Fibroblast of peridontal ligament (primary cell): ENCODE data around the gene ARID5B.

Experiments
- DNase-seq: peaks from one replicate; pipeline ENCODE4 v3.0.0-alpha.2; 2010; ENCODE audit errors: extremely low read depth

The ARID5B gene

GRCh38 chr10:62095181-62096122 lies 194.0 kb downstream of the ARID5B start:
- DNase-seq, result peak; percentile 95

GRCh38 chr10:62096256-62096933 lies 194.9 kb downstream of the ARID5B start:
- peak; percentile 83 for DNase-seq

GRCh38 chr10:62098278-62099121 lies 197.0 kb downstream of the ARID5B start:
- DNase-seq, result no peak

- no peak for DNase-seq
These were observed 197.8 kb downstream of the ARID5B start for GRCh38 chr10:62099299-62099698.

DNA sequence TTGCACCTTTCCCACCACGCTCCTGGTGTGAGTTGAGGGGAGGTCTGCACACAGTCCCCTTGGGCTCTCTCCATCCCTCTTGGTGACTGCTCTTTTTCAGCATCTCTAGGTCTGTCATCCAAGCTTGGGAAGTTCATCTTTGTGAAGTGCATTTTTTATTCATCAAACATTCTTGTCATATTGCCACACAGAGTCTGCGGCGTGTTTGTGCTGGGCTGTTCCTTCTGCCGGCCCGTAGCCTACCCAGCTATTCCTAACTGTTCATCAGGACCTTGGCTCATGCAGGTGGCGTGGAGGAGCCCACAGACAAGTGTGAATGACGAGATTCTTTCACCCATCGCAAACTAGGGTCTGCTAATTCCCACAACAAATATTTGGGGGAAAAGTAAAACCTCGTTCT lies 202.4 kb downstream of the ARID5B start:
- no peak for DNase-seq

- no peak for DNase-seq
These were observed 205.5 kb downstream of the ARID5B start for GRCh38 chr10:62106929-62107519.

GRCh38 chr10:62108759-62109586 lies 207.5 kb downstream of the ARID5B start:
- DNase-seq, result no peak

DNA sequence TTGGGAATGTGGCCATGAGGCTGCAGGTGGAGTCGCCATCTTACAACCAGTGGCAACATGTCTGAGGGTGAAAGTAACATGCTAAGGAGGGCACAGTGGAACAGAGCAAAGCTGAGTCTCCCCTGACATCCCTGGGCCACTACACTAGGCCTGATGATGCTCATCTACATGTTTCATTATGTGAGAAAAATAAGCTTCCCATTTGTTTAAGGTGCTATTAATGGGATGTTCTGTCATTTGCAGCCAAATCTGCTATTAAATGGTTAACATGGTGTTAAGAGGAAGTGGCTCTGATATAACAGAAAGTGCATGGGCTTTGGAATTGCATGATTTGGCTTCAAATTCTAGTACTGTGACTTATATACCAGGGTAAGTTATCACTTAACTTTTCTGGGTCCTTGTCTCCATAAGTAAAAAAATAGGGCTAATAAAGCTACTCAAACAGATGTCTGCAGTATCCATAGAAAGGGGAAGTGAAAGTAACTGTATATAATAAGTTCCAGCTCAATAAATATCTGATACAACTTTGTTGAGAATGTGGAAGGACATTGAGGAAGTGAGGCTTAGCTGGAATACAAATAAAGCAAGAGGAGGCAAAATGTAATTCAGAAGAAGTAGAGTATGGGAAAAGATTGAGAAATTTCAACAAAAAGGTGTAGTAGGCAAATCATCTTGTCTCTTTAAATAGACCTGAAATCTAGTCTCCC lies 208.2 kb downstream of the ARID5B start:
- DNase-seq, result no peak

GRCh38 chr10:62112300-62112699 lies 210.8 kb downstream of the ARID5B start:
- DNase-seq, result no peak

DNA sequence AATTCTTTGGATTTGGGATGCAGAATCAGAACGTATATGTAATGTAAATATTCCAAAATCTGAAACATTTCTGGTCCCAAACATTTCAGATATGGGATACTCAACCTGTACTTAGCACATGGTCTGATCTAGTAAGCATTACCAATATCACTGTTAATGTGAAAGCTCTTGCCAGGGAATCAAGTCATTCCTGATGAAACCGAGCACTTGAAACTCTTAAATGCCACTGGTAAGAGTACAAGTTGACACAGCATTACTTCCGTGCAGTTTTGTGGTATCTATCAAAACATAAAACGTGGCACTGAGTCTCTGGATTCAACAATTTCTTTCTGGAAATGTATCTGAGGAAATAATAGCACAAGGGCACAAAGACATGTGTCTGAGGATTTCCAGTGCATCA lies 211.5 kb downstream of the ARID5B start:
- DNase-seq, result no peak

- DNase-seq, result no peak
These were observed 212.2 kb downstream of the ARID5B start for GRCh38 chr10:62113680-62114079.

DNA sequence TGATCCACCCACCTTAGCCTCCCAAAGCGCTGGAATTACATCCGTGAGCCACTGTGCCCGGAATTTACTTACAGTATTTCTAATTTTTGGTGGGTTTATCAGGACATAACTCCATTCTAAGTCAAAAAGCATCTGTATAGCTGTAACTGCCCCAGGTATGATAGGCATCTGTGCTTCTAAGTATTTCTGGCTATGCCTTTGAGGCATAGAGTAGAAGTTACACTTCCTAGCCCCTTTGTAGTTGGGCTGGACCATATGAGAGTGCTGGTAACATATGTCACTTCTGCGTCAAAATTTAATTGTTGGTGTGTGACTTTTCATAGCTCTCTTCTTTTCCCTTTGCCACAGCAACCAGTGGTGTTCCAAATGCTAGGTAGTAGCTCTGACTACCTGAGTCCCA lies 213.8 kb downstream of the ARID5B start:
- no peak for DNase-seq

DNA sequence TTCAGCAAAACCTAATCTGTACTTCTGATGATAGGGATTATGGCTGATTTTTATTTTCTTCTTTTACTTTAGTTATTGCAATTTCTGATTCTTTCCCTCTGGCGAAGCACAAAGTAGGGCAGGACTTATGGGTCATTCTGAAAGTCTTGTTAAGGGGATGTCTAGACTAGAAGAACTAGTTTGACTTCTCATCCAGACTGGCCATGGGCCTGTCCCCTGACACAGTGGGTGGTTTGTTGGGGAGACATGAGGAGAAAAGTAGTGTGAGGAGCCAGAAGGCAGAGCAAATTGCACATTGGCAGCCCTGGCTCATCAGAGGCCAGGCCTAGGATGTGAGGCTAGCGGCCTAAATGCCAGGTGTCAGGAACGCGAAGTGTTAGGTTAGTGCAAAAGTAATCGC lies 214.3 kb downstream of the ARID5B start:
- DNase-seq, result no peak

DNA sequence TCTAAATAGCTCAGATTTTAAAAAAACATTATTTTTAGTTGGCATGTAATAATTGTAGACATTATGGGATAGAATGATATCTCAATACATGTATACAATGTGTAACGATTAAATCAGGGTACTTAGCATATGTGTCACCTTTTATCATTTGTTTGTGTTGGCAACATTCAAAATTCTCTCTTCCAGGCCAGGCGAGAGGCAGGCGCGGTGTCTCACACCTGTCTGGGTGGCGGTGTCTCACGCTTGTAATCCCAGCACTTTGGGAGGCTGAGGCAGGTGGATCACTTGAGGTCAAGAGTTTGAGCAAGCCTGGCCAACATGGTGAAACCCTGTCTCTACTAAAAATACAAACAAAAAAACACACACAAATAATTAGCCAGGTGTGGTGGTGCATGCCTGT lies 215.4 kb downstream of the ARID5B start:
- no peak for DNase-seq

- no peak for DNase-seq
These were observed 219.7 kb downstream of the ARID5B start for GRCh38 chr10:62121187-62121530.

DNA sequence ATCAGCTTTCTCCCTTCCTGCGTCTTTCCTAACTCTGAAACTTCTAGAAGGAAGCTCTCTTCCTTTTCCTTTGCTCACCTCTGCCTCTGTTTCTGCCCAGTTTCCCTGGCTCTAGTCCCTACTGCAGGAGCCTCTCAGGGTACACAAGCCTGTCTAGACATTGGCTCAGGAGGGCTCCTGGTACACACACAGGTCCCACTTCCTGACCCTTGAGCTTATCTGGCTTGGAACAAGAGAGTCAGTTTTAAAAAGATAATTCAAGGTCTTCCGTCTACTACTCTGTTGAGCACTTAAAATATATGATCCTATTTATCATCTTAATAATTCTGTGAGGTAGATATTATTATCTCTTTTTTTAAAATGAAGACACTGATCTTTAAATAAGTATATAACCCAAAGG lies 226.5 kb downstream of the ARID5B start:
- no peak for DNase-seq

GRCh38 chr10:62130948-62131347 lies 229.4 kb downstream of the ARID5B start:
- DNase-seq, result peak; percentile 90

DNA sequence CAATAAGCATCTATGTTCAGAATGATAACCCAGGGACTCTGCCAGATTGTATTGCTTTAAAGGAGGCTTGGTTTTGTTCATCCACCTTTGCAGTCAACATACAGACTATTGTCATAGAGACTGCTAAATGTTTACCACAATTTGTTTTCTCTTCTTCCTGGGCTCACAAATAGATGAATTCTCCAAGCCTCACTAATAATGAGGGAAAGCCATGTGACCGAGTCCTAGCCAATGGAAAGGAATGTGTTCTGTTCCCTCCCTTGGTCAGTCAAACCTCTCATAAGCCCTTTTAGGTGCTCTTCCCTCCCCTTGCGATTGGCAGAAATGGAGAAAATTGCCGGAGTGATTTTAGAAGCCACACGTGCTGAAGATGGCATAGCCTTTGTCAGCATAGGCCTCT lies 230.2 kb downstream of the ARID5B start:
- no peak for DNase-seq

GRCh38 chr10:62133618-62134017 lies 232.1 kb downstream of the ARID5B start:
- no peak for DNase-seq

DNA sequence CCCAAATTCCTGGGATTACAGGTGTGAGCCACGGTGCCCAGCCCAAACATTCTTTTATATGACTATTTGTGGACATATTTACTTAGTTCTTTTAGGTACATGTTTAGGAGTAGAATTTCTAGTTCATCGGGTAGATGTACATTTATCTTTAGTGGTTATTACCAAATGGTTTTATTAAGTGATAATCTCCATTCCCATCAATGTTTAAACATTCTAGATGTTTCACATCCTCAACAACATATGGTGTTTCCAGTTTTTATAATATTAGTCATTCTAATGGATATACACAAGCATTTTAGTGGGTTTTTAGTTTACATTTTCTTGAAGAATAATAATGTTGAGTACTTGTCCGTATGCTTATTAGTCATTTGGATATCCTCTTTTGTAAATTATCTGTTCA lies 235.4 kb downstream of the ARID5B start:
- no peak for DNase-seq
